SKM-1 treated with dmso at 0.1 percent for 144 hours (cell line): Measurements from ENCODE around the gene SLC8A1.

Source experiments
- DNase-seq: peaks from one replicate; lab custom pipeline; 2025; ENCODE audit not compliant: unreplicated experiment; lab: John Stamatoyannopoulos, UW

Gene SLC8A1

DNA sequence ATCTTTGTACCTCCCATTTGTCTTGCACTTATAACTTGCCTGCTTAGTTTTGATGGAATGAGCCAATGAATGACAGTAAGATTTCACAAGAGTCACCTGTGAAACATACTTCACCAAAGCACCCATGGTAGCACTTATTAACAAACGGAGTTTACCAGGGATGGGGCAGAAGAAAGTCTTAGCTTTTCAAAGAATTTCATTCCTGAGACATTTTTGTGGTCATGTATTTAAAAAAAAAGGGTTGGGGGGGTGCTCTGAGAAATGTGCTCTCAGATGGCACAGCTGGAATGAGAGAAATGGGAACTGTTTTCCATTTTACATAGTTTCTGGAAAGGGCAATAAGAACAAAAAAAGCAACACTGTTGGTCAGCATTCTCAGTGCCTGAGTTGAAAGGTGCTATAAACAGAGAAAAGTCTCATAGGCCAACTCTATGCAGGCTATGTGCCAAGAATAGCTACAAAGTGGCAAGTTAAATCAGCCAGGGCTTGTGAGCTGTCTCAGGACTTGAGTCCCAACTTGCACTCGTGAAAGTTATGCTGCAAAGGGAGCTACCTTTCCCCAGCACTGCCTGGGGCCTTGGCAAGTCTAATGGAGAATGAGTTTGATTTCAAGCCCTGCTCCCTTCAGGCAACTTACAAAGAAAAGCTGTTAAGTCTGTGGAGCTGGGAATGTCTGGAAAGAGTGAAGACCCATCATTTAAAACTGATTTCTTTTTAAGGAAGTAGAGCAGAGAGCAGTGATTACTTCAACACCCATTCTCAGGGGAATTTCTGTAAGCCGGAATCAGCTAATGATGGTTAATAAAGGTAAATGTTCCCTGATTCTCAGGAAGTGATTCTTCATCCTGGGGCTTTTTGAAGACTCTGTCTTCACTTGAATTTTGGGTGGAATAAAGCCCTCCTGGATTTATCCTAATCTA, 170.6 kb downstream of the SLC8A1 start:
- DNase-seq: no peak

DNA sequence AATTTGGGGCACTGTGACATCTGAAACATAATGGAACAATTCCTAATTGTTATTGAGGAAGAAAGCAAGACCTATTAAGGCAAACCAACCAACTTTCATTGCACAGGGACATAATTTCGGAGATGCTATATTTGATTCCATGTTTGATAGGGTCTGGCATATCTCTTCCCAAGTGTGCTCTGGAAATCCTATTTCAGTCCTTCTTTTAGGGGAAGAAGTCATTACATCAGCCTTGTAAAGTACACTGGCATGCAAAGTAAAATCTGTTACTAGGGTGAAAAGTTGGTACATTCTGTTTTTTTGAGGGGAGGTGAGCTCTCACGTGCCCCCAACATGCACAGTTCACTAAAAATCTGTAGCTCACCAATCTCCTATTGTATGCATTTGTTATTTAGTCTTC, 172.4 kb downstream of the SLC8A1 start:
- DNase-seq: no peak

DNA sequence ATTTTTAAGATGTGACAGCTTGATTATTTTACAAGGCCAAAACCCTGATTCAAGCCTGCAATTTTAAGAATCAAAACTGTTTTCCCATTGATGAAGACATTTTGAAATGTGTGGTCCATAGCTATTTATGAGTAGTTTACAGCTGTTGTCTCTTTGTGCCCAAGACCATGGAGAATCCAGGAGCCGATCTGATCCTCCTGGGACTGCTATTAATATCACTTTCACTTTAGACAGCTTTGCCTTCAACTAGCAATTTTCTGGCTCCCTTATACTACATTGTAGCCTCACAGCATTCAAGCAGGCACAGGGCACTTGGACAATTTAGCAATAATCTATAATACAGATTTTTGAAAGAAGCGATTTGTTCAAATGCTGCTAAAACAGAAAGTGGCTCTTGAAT, 172.9 kb downstream of the SLC8A1 start:
- no peak for DNase-seq

DNA sequence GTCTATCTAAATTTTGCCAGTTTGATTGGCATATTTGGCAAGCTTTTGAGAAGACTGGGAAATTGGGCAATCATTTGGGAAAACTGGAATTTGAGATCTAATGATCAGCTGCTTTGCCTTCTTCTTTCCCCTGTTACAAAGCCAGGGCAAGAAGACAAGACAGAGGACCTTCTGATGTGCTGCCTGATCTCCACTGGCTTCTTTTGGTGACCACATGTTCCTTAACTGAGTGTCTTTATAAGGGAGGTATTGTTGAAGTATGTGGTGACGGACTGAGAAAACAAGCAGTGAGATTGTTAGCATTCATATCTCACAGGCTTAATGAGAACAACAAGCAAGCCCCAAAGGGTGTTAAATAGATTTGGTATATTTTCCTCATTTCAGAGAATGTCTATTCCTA, 175.8 kb downstream of the SLC8A1 start:
- no peak for DNase-seq

DNA sequence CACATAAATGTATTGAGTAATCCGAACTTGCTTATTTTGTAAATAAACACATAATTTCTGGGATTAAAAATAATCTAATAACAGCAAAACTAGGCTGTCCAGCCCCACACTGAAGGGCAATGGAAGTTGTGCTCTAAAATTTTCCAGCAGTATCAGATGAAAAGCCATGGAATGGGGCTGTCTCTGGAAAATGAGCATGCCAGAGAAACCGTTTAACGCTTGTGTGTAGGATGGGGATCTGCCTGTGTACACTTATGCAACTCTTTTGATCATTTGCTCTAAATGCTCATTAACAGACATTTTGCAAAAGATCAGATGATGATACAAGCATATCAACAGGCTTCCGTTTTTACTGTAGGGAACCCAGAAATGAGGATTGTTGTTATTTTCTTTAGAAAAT, 177.6 kb downstream of the SLC8A1 start:
- no peak for DNase-seq

DNA sequence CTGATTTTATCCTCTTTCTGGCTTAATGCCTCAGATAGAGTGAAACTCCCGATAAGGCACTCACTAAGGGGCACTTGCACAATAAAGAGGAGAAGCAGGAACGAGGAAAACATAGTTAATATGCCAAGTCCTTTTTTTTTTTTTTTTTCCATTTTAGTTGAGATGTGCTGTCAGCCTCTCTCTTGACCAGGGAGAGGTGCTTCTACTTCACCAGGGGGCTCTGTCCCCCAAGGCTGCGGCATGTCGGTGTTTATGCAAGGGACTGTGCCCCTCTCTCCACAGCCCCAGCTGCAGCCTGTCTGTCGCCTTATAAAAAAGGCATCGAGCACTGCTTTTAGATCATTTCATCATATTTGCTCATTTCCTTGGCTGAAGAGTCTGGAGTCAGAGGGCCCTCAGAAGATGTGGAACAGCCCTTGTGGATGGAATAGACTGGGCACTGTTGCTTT, 178.1 kb downstream of the SLC8A1 start:
- DNase-seq: no peak

DNA sequence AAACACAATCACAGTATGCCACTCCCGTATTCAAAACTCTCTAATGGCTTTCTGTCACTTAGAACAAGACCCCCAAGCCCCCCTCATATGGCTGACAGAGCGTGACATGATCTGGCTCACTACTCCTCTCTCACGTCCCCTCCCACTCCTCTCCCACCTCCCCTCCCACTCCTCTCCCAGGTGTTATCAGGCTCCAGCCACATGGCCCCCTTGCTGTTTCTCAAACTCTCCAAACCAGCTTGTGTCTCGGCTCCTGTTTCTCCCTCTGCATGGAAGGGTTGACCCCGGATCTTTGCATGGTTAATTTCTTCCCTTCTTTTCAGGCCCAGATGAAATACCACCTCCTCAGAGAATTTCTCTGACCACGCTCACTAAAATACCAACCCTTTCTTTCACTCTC, 180.8 kb downstream of the SLC8A1 start:
- DNase-seq: no peak

DNA sequence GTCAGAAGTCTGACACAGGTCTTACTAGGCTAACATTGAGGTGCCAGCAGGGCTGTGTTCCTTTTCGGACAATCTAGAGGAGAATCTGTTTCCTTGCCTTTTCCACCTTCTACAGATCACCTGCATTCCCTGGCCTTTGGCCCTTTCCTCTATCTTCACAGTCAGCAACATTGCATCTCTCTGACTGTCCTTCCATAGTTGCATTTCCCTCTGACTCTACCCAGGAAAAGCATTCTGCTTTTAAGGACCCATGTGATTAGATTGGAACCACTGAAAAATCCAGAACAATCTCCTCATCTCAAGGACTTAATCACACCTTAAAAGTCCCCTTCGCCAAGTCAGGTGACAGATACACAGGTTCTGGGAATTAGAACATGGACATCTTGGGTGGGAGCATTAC, 181.5 kb downstream of the SLC8A1 start:
- DNase-seq: no peak

DNA sequence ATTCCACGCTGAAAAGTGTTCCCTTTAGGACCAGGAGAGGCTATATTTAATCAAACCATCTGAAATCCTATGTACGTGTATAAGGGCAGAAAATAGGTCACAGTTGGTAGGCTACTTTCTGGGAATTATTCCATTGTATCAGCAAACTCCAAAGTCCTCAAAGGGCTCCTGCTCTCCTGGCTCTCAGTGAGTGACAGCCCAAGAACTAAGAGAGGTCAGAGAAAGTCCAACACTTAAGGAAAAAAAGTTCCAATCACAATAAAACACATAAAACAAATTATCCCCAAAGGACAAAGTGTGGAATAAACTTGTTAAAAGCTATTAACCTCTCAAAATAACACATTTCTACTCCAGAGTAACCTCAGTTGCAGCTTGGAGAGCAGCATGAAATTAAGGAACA, 183.3 kb downstream of the SLC8A1 start:
- DNase-seq: no peak

DNA sequence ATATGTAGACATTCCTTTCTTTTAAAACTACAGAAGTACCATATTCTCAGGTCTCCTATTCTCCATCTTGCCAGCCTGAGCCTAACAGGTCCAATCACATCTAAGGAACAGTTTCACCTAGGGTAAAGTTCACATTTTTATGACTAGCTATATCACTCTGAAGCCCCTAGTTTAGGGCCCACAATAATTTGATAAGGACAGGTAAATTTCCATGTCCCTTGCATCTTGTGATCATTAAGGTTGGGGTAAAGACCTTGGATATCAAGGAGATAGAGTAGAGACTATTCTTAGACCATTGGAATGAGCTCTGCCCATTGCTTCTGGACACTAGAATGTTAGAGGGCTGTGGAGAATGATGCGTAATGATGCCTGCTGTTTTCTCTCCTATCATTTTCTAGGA, 185.7 kb downstream of the SLC8A1 start:
- no peak for DNase-seq

DNA sequence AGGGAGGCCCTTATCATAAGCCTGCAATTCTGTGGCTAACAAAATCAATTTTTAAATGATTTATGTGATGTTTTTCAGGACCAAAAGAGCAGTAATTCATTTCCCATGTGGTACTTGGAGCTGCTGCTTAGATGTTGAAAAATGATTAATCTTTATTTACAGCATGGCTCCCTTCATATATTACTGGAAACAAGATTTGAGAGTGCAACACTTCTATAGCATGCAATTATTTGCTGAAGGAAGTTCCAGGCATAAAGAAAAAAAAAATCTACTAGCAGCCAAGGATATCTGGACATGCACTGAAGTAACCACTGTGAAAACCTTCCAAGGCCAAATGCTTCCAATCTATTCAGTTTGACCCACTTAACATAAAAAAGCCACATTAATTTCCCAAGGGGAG, 186.3 kb downstream of the SLC8A1 start:
- DNase-seq: no peak

DNA sequence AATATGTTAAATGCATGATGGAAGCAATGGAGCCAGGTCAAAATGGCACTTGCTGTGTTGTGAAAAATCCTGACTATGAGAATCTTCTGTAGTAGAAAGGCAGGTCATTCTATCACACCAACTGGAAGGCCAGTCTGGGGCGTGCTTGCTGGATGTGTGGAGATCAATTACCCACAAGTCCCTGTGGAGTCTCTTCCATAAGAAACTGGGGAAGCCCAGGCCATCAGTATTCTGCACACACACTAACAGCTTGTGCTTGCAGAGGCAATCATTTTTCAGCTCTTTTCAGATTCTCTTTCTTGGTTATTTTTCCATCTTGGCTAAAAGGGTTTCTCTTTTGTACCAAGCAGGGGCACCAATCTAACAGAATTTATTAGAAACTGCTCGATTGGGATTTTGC, 190.8 kb downstream of the SLC8A1 start:
- no peak for DNase-seq

DNA sequence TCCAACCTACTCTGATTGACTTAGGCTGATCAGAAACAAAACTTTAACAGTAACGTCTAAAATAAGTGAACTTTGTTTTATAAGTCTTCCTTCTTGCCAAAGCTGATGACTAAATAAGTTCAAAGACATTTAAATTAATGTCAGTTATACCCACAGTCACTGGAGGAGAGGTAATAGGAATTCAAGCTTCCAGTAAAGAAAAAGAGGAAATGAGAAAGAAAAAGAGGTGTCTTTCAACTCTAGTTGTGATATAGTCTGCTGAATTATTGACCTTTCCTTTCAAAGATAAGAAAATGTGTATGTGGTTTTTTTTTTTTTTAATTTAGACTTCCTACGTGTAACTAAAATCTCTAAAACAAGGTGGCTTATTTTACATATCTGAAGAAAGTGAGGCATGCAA, 191.5 kb downstream of the SLC8A1 start:
- DNase-seq: no peak

DNA sequence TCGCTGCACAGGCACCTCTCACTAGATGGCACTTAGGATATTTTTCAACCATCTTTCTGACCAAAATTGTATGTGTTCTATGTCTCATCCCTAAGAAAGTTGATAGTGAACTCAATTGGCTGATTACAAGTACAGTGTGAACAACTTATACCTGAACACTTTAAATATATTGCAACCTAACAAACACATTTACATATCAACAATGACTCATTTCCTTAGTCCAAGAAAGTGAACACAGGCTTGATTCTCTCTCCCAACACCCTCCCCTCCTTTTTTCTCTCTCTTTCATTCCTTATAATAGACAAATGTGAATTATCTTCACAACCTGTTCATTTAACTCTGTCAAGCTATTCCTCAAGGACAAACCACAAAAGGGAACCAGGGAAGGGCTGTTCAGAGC, 192.0 kb downstream of the SLC8A1 start:
- no peak for DNase-seq

DNA sequence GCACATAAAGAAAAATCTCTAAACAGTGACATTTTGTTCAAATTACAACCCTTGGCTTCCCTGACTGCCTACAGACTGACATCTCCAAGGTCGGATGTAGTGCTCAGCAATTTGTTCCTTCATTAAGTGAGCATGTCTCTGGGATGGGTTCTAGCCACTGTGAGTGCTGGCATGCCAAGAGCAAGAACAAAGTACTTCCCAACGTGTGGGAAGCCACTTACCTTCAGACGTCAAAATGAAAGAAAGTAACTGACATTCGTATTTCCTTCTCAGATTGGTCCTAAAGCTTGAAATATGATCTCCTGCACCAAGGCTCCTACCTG, 193.8 kb downstream of the SLC8A1 start:
- DNase-seq: no peak

DNA sequence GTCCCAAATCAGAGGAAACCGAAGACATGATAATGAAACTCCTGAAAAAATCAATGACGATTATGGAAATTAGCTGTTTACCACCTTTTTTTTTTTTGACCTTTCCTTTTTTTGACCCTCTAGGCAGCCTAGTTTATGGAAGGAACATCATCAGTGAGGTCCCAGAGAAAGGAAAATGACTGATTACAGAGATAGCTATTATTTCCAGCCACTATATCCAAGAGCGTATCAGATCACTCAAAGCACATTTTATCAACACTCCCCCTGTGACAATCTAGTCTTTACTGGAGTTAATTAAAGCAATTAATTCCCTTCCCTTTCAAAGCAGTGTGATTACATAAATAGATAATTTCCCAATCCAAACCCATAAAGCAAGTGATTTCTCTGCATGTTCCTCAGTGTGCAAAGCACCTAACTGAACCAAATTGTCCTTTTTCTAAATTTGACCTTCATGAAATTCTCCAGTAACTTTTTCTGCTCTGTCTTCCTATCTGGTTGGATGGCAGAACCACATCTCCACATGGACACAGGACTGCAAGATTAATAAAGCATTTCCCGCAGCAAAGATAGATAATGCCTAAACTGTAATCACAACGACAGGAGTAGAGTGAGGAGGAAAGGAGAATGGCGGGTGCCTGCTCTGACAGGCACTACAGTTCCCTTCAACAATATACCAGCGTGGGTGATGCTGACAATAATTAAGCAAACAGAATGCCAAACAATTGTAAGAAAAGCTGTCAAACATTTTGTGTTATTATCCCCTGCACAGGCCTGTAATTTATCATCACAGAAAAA, 194.4 kb downstream of the SLC8A1 start:
- no peak for DNase-seq

DNA sequence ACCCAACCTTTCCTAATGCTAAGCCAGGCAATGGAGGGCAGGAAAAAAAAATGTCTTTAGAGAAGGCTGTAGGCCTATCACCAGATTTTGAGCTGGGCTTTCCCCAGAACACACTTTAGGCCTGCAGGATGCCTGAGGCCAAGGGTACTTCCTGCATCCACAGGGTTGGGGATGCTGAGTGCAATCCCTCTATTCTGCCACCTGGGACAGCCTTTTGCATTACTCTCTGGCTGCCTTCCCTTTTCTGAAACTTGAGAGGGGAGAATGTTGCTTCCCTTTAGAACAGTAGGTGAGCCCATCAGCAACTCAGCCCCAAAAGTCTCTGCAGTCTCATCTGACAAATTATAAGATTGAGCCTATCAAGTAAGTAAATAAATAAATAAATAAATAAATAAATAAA, 195.2 kb downstream of the SLC8A1 start:
- peak; percentile 44 for DNase-seq

DNA sequence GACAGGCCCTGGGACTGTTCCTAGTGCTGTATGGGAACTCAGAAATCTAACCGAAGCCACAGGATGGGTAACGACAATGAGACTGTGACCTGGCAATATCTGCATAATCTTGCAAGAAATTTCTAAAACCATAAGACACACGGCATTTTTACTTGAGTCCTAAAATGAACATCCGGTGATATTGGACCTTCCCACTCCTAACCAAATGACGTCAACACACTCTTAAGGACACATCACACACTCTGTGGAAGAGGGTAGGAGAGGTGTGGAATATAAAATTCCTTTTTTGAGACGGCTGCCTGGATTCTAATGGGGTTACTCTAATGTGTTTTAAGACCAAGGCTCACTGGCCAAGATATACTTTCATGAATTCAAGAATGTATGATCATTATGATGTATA, 195.9 kb downstream of the SLC8A1 start:
- no peak for DNase-seq

DNA sequence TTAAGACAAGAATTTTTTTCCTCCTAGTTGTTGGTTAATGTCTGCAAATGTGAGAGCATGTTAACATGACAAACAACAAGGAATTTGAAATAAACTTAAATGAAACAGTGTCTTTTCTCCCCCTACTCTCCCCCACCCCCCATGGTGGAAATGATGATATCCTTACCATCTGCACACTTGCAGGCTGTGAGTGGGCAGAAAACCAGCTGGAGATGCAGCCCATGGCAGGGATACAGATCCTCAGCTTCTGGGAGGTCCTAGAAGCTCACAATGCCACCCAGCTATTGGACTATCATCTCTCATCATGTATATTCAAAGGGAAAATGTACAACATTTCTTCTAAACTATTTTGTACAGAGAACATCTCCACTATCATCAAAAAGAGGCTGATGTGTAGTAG, 196.8 kb downstream of the SLC8A1 start:
- no peak for DNase-seq

DNA sequence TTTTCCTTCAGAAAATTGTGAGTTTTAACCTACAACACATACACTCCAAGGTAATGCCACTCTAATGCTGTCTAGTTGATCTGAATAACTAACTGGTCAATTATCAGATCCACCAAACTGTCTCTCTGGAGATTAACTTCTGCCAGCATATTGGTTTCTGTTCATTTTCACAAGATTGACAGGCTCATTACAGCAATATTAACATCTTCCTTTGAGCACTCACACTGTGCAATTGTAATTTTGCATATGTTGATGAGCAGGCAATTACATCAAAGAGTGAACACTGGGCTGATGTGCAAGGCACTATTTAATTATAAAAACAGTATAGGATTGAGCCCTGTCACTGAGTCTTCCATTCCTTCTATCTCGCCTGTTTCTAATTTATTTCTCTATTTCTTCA, 197.3 kb downstream of the SLC8A1 start:
- DNase-seq: no peak

DNA sequence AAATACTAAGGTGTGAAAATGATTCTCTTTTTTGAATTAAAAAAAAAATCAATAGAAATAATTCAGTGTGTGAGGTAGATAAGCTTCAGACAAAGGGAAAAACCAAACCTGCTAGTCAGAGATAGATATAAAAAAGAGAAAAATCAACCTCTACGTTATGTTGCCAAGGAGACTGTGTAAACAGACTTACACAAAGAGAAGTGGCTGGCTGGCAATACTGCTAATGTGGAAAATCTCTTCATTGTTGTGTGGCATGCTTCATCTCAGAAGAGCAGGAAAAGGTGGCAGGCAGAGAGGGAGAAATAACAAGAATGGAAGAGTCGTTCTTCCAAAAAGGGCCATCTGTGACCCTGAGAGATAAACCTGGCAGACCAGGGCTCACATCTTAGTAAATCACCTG, 200.8 kb downstream of the SLC8A1 start:
- no peak for DNase-seq

DNA sequence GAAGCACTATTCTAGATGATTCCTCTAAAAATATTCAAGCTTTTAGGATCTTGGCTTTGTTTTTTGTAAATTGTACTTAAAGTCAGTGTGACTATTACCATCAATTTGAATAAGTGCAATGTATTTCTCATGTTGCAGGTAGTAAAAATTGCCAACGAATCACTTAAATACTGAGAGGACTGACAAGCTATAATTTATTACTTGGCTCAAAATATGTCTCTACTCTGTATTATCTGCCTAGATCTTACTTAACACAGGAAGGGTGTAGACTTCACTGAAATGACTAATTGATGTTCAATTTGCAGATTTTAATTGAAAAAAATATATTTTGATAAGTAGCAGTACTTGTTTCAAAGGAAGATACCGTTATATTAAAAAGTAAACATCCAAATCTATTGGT, 202.3 kb downstream of the SLC8A1 start:
- no peak for DNase-seq
